Endothelial cell of umbilical vein (primary cell): ENCODE results near the gene NAA11. TPM values are rescaled to one million over a fixed set of nuclear protein-coding genes. Genes with fewer than 3 reads are reported as not detected.

Experiments
- BruUV-seq: library from RNA; stranded (reverse); fragments of 400-500 nt; replicated peaks from 2 replicates; lab custom pipeline; 2021; lab: Mats Ljungman, UMichigan
- CTCF ChIA-PET: fragments of 300-600, 350-600 bp; sonication (Branson Sonifier 250); formaldehyde crosslinking; loops from one replicate; lab custom pipeline; 2021; ENCODE audit warnings: antibody characterized with exemption, inconsistent platforms; lab: Charles Lee
- POLR2A ChIA-PET: fragments of 300-600, 350-600 bp; sonication (Branson Sonifier 250); formaldehyde crosslinking; loops from one replicate; lab custom pipeline; 2021; ENCODE audit warnings: antibody characterized with exemption, inconsistent platforms; lab: Charles Lee
- DNase-seq: peaks from one replicate; pipeline ENCODE4 v3.0.0-alpha.2; 2011; ENCODE audit warnings: low read depth, low spot score
- FAIRE-seq: peaks from 2 replicates; lab custom pipeline; 2011; peaks lifted over from hg19 to GRCh38; lab: Jason Lieb, UNC
- H2AFZ ChIP-seq: 2 replicates; pipeline ENCODE4 v1.6.0; 2012; ENCODE audit warnings: low read depth, low read length, control low read depth, inconsistent platforms
- H3K27ac ChIP-seq: 2 replicates; pipeline ENCODE4 v1.5.1; 2011; ENCODE audit warnings: low read depth, mild to moderate bottlenecking, control low read depth, low read length, moderate library complexity; ENCODE audit not compliant: insufficient read depth
- H3K27me3 ChIP-seq, 2 experiments: 2 replicates each; pipeline versions ENCODE4 v1.6.0 to v1.6.1; 2011; ENCODE audit warnings: low read length in 2 of 2, mixed read lengths in 1 of 2; ENCODE audit not compliant: control insufficient read depth in 2 of 2, insufficient read depth in 2 of 2
- H3K36me3 ChIP-seq, 2 experiments: 2 replicates in 1 of 2; 3 replicates in 1 of 2; pipeline ENCODE4 v1.5.1; 2011; ENCODE audit warnings: low read length in 2 of 2, mild to moderate bottlenecking in 1 of 2, moderate library complexity in 1 of 2; ENCODE audit not compliant: control insufficient read depth in 2 of 2, insufficient read depth in 2 of 2; ENCODE audit errors: extremely low read depth in 1 of 2
- H3K4me1 ChIP-seq: 3 replicates; pipeline ENCODE4 v1.5.1; 2011; ENCODE audit warnings: mild to moderate bottlenecking, low read length; ENCODE audit not compliant: control insufficient read depth, insufficient read depth; ENCODE audit errors: extremely low read depth
- H3K4me2 ChIP-seq: 2 replicates; pipeline ENCODE4 v1.6.1; 2011; ENCODE audit warnings: low read length, control low read depth, mixed read lengths; ENCODE audit not compliant: insufficient read depth
- H3K4me3 ChIP-seq, 3 experiments: fragments of 200-600 bp in 1 of 3; sonication (generic), shearing (Covaris generic) in 1 of 3; replicated peaks in 1 of 3; 2 replicates each; pipeline ENCODE4 v1.5.1; 2011 to 2016; ENCODE audit warnings: control low read depth in 3 of 3, low read length in 3 of 3, mild to moderate bottlenecking in 2 of 3, inconsistent platforms in 1 of 3, low read depth in 1 of 3, moderate library complexity in 1 of 3; ENCODE audit not compliant: insufficient read depth in 1 of 3
- H3K79me2 ChIP-seq: 2 replicates; pipeline ENCODE4 v1.6.0; 2012; ENCODE audit warnings: low read length, inconsistent platforms; ENCODE audit not compliant: control insufficient read depth, insufficient read depth
- H3K9ac ChIP-seq: replicated peaks from 2 replicates; pipeline ENCODE3; 2011; ENCODE audit warnings: low read length, control low read depth; ENCODE audit not compliant: insufficient read depth; ENCODE audit errors: extremely low read depth
- H3K9me1 ChIP-seq: replicated peaks from 3 replicates; pipeline ENCODE4 v1.6.0; 2011; ENCODE audit warnings: mild to moderate bottlenecking, low read length; ENCODE audit not compliant: control insufficient read depth, insufficient read depth; ENCODE audit errors: extremely low read depth
- H3K9me3 ChIP-seq: replicated peaks from 2 replicates; pipeline ENCODE4 v1.5.1; 2012; ENCODE audit warnings: low read length, inconsistent platforms; ENCODE audit not compliant: control insufficient read depth, insufficient read depth
- H4K20me1 ChIP-seq: replicated peaks from 2 replicates; pipeline ENCODE3; 2011; ENCODE audit warnings: mild to moderate bottlenecking, low read length; ENCODE audit not compliant: control insufficient read depth, insufficient read depth; ENCODE audit errors: extremely low read depth
- CTCF ChIP-seq, 2 donors: IDR thresholded peaks; 1 replicate in 1 of 2; 2 replicates in 1 of 2; pipeline ENCODE4 v1.5.1; 2011; ENCODE audit warnings: low read length in 2 of 2, mild to moderate bottlenecking in 2 of 2, moderate library complexity in 2 of 2, control low read depth in 1 of 2, inconsistent platforms in 1 of 2, low read depth in 1 of 2; ENCODE audit not compliant: insufficient read depth in 1 of 2; ENCODE audit errors: extremely low read depth in 1 of 2
- EZH2 ChIP-seq: IDR thresholded peaks from 2 replicates; pipeline ENCODE4 v1.6.1; 2012; ENCODE audit warnings: borderline replicate concordance, low read depth, mild to moderate bottlenecking, moderate library complexity, low read length, inconsistent platforms; ENCODE audit not compliant: severe bottlenecking
- FOS ChIP-seq: IDR thresholded peaks from 2 replicates; pipeline ENCODE4 v1.6.1; 2011; ENCODE audit warnings: mild to moderate bottlenecking, low read length, moderate library complexity, borderline replicate concordance; ENCODE audit not compliant: insufficient read depth
- GATA2 ChIP-seq: IDR thresholded peaks from 2 replicates; pipeline ENCODE4 v1.7.0; 2011; ENCODE audit warnings: low read depth, mild to moderate bottlenecking, moderate library complexity, mixed read lengths, low read length; ENCODE audit not compliant: insufficient read length, insufficient read depth
- JUN ChIP-seq: IDR thresholded peaks from 2 replicates; pipeline ENCODE4 v1.6.1; 2011; ENCODE audit warnings: borderline replicate concordance, low read depth; ENCODE audit not compliant: insufficient read length, insufficient read depth
- MAX ChIP-seq: IDR thresholded peaks from 2 replicates; pipeline ENCODE4 v1.6.1; 2011; ENCODE audit not compliant: insufficient read depth, insufficient read length
- MYC ChIP-seq: IDR thresholded peaks from one replicate; pipeline ENCODE4 v1.6.1; 2011; ENCODE audit warnings: mild to moderate bottlenecking, low read depth, low read length
- POLR2A ChIP-seq: IDR thresholded peaks from 2 replicates; pipeline ENCODE4 v1.6.1; 2012; ENCODE audit warnings: low read depth, mild to moderate bottlenecking, control low read depth, low read length
- POLR2AphosphoS5 ChIP-seq: IDR thresholded peaks from 2 replicates; pipeline ENCODE4 v1.6.1; 2012; ENCODE audit warnings: low read depth, mild to moderate bottlenecking, control low read depth, low read length, moderate library complexity; ENCODE audit not compliant: insufficient read depth
- dilution Hi-C: fragments of 300-500 bp; cut with MboI; formaldehyde crosslinking; loops from one replicate; pipeline ENCODE4 v1.15.0; 2019; ENCODE audit warnings: low sequenced_read_pairs; ENCODE audit not compliant: extremely low pct_ligation_motif_present
- intact Hi-C: fragments of 100-400 bp; cut with micrococcal nuclease; formaldehyde crosslinking; loops from one replicate; pipeline ENCODE4 v1.10.0; 2022
- polyA plus RNA-seq, 4 experiments: library from polyadenylated mRNA; depleted of rRNA in 3 of 4; stranded (reverse) in 3 of 4; unstranded in 1 of 4; fragments of >200 nt; gene quantifications; 2 replicates each; pipeline versions ENCODE4 v1.2.1 to v1.2.3, GENCODE V29; 2011 to 2012; ENCODE audit warnings: missing spikeins in 1 of 4
- total RNA-seq: library from RNA; stranded (reverse); gene quantifications from 2 replicates; pipeline ENCODE4 v1.2.3, GENCODE V29; 2021

Gene NAA11
- total and polyA plus RNA-seq, 2 donors (not counting 3 experiments of a cell fraction or from before 2014, with no cell fraction given): not detected

GRCh38 chr4:79272761-79273160 is 53.1 kb downstream of the NAA11 start:
- no peaks in the 10 kb centered on the region for H3K9me1 ChIP-seq
- H2AFZ ChIP-seq: no peak overlapping the region
- no peaks in the 10 kb centered on the region for H3K36me3 ChIP-seq
- H3K4me1 ChIP-seq: no peaks in the 10 kb centered on the region
- FAIRE-seq: no peak
- intact Hi-C loops: no loop called here
- H3K79me2 ChIP-seq: no peaks in the 10 kb centered on the region
- H3K4me2 ChIP-seq: no peak overlapping the region
- TF ChIP-seq FOS: no peak
- TF ChIP-seq EZH2: no peak
- POLR2A ChIA-PET: no interaction called here
- no peaks in the 10 kb centered on the region for H4K20me1 ChIP-seq
- no peaks in the 10 kb centered on the region for H3K27me3 ChIP-seq
- H3K27ac ChIP-seq: no peak overlapping the region
- CTCF ChIA-PET: no interaction called here
- no peaks in the 10 kb centered on the region for H3K9me3 ChIP-seq
- dilution Hi-C loops: no loop called here
- H3K9ac ChIP-seq: no peak overlapping the region
- no TSS peak for BruUV-seq
- no peak for DNase-seq
- H3K4me3 ChIP-seq: no peak overlapping the region

- no peaks in the 10 kb centered on the region for H4K20me1 ChIP-seq
- DNase-seq: no peak
- H3K4me3 ChIP-seq: no peak overlapping the region
- BruUV-seq: no TSS peak
- ChIA-PET POLR2A (no interaction called here), CTCF (no interaction called here)
- TF ChIP-seq POLR2AphosphoS5 (no peak), EZH2 (no peak), FOS (no peak), GATA2 (no peak), CTCF (IDR thresholded peaks at IDR 0.05; ENCODE audit: extremely low read depth in 1 of 2, insufficient read depth in 1 of 2, low read depth in 1 of 2, low read length in 2 of 2) (no peak), JUN (no peak), MAX (no peak), POLR2A (no peak), MYC (no peak)
- H3K27ac ChIP-seq: no peak overlapping the region
- no peaks in the 10 kb centered on the region for H3K4me1 ChIP-seq
- intact Hi-C loops: no loop called here
- H3K36me3 ChIP-seq: no peaks in the 10 kb centered on the region
- no peaks in the 10 kb centered on the region for H3K9me1 ChIP-seq
- H3K27me3 ChIP-seq: no peaks in the 10 kb centered on the region
- FAIRE-seq: no peak
- no peaks in the 10 kb centered on the region for H3K79me2 ChIP-seq
- H3K9ac ChIP-seq: no peak overlapping the region
- dilution Hi-C loops: no loop called here
- no peaks in the 10 kb centered on the region for H3K9me3 ChIP-seq
- no peak overlapping the region for H2AFZ ChIP-seq
- no peak overlapping the region for H3K4me2 ChIP-seq
Observed at GRCh38 chr4:79272126-79272525, 53.7 kb downstream of the NAA11 start.
